MM.1S (cell line): Measurements from ENCODE around the gene TRHDE.

Experiments used
- CTCF ChIP-seq: fragments of 300-600 bp; sonication (generic); IDR thresholded peaks from 2 replicates; pipeline ENCODE4 v1.5.1; 2016; ENCODE audit warnings: antibody characterized with exemption, low read length, mixed read lengths
- EZH2 ChIP-seq: fragments of 300-600 bp; sonication (generic); optimal IDR thresholded peaks from 2 replicates; pipeline ENCODE3; 2017; ENCODE audit warnings: low read depth, mild to moderate bottlenecking, antibody characterized with exemption, low read length, mixed read lengths
- EZH2phosphoT487 ChIP-seq: fragments of 300-600 bp; sonication (generic); IDR thresholded peaks from 2 replicates; pipeline ENCODE4 v1.6.1; 2018; ENCODE audit warnings: antibody characterized with exemption, low read length

GRCh38 chr12:72546106-72546505 lies 273.9 kb downstream of the TRHDE start:
- TF ChIP-seq CTCF = no peak
- no peak for TF ChIP-seq EZH2
- TF ChIP-seq EZH2phosphoT487 = no peak
